ENCODE measurements around the gene UBR7.

- TF ChIP-seq CTCF (conservative IDR thresholded peaks at IDR 0.05; ENCODE audit: low read depth, low read length) (no peak), EZH2phosphoT487 (IDR thresholded peaks at IDR 0.05; ENCODE audit: borderline replicate concordance, low read length) (no peak), EZH2 (IDR thresholded peaks at IDR 0.05; ENCODE audit: low read length, unreplicated experiment) (no peak)
Measured at GRCh38 chr14:93183596-93184317, 23.3 kb upstream of the UBR7 start.

All from PC-3 (cell line).